GM23338 (cell line): ENCODE data around the gene PRELP.

ENCODE experiments used
- CREB1 ChIP-seq: fragments of 250-450 bp; sonication (Bioruptor Pico); IDR thresholded peaks from 2 replicates; pipeline ENCODE4 v1.5.0; 2020; ENCODE audit warnings: low read depth, mild to moderate bottlenecking, moderate library complexity
- EZH2 ChIP-seq: fragments of 200-600 bp; sonication (generic); IDR thresholded peaks from one replicate; pipeline ENCODE4 v1.8.0; 2017; ENCODE audit warnings: antibody characterized with exemption, mild to moderate bottlenecking, low read depth; ENCODE audit not compliant: unreplicated experiment
- EZH2phosphoT487 ChIP-seq: fragments of 200-600 bp; sonication (generic); IDR thresholded peaks from one replicate; pipeline ENCODE4 v1.8.1; 2018; ENCODE audit warnings: antibody characterized with exemption; ENCODE audit not compliant: unreplicated experiment
- POLR2AphosphoS5 ChIP-seq: IDR thresholded peaks from 2 replicates; pipeline ENCODE4 v1.6.1; 2016; ENCODE audit warnings: antibody characterized with exemption, low read depth
- STAT1 ChIP-seq: IDR thresholded peaks from one replicate; pipeline ENCODE4 v1.6.1; 2016; ENCODE audit warnings: antibody characterized with exemption; ENCODE audit not compliant: unreplicated experiment
- ZNF114 ChIP-seq: fragments of 250-450 bp; sonication (Bioruptor Pico); IDR thresholded peaks from 2 replicates; pipeline ENCODE4 v1.5.0; 2020; ENCODE audit warnings: mild to moderate bottlenecking, moderate library complexity
- ZNF331 ChIP-seq: fragments of 250-450 bp; sonication (Bioruptor Pico); IDR thresholded peaks from 2 replicates; pipeline ENCODE4 v1.5.0; 2020; ENCODE audit warnings: low read depth, mild to moderate bottlenecking, moderate library complexity
- TF ChIP-seq, protein P1 (sequence below), 2 experiments: fragments of 200-600 bp in 1 of 2; sonication (generic) in 1 of 2; conservative IDR thresholded peaks; 2 replicates each; pipeline versions ENCODE4 v1.5.1 to v1.6.1; 2016 to 2017; ENCODE audit warnings: antibody characterized with exemption in 2 of 2, low read depth in 2 of 2, mild to moderate bottlenecking in 2 of 2, moderate library complexity in 1 of 2
- TF ChIP-seq, protein P2 (sequence below): IDR thresholded peaks from one replicate; pipeline ENCODE4 v1.6.1; 2018; ENCODE audit warnings: antibody characterized with exemption; ENCODE audit not compliant: unreplicated experiment
- TF ChIP-seq, protein P3 (sequence below): IDR thresholded peaks from 2 replicates; pipeline ENCODE4 v1.6.1; 2016; ENCODE audit warnings: antibody characterized with exemption
- TF ChIP-seq, protein P4 (sequence below): fragments of 250-450 bp; sonication (Bioruptor Pico); IDR thresholded peaks from 2 replicates; pipeline ENCODE4 v1.5.0; 2020; ENCODE audit warnings: mild to moderate bottlenecking, moderate library complexity

DNA sequence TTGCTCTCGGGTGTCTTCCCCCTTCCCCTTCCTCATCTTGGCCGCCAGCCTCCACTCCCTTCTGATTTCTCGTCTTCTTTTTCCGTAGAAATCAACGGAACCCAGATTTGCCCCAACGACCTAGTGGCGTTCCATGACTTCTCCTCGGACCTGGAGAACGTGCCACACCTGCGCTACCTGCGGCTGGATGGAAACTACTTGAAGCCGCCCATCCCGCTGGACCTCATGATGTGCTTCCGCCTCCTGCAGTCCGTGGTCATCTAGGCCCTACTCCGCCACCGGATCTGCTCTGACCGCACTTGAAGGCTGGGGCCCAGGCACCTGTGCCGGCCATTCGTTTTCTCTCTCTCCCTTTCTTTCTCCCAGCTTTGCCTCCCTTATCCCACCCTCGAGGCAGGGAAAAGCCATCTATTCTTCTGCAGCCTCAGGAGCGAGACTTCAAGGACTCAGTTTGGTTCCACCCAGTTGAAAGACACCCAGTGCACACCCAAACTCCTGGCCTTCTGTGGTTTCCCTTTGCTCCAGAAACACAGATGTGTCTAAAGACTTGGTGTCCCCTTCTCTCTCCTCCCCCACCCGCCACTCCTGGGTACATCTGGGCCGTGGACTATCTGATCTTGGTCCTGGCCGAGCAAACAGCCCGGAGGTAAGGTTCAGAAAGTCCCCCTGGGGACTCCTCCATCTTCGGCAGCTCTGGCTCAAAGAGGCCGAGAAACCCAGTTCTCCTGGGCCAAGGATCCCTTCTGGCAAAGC is 11.2 kb downstream of the PRELP start:
- TF ChIP-seq EZH2phosphoT487: no peak
- TF ChIP-seq, protein P1, sequence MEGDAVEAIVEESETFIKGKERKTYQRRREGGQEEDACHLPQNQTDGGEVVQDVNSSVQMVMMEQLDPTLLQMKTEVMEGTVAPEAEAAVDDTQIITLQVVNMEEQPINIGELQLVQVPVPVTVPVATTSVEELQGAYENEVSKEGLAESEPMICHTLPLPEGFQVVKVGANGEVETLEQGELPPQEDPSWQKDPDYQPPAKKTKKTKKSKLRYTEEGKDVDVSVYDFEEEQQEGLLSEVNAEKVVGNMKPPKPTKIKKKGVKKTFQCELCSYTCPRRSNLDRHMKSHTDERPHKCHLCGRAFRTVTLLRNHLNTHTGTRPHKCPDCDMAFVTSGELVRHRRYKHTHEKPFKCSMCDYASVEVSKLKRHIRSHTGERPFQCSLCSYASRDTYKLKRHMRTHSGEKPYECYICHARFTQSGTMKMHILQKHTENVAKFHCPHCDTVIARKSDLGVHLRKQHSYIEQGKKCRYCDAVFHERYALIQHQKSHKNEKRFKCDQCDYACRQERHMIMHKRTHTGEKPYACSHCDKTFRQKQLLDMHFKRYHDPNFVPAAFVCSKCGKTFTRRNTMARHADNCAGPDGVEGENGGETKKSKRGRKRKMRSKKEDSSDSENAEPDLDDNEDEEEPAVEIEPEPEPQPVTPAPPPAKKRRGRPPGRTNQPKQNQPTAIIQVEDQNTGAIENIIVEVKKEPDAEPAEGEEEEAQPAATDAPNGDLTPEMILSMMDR (conservative IDR thresholded peaks at IDR 0.05; ENCODE audit: low read depth in 2 of 2): 0 out of 4 replicates have a peak, but pooled peaks of 1 of the 2 experiments have one; percentile 4
- no peak for TF ChIP-seq POLR2AphosphoS5
- TF ChIP-seq, protein P2, sequence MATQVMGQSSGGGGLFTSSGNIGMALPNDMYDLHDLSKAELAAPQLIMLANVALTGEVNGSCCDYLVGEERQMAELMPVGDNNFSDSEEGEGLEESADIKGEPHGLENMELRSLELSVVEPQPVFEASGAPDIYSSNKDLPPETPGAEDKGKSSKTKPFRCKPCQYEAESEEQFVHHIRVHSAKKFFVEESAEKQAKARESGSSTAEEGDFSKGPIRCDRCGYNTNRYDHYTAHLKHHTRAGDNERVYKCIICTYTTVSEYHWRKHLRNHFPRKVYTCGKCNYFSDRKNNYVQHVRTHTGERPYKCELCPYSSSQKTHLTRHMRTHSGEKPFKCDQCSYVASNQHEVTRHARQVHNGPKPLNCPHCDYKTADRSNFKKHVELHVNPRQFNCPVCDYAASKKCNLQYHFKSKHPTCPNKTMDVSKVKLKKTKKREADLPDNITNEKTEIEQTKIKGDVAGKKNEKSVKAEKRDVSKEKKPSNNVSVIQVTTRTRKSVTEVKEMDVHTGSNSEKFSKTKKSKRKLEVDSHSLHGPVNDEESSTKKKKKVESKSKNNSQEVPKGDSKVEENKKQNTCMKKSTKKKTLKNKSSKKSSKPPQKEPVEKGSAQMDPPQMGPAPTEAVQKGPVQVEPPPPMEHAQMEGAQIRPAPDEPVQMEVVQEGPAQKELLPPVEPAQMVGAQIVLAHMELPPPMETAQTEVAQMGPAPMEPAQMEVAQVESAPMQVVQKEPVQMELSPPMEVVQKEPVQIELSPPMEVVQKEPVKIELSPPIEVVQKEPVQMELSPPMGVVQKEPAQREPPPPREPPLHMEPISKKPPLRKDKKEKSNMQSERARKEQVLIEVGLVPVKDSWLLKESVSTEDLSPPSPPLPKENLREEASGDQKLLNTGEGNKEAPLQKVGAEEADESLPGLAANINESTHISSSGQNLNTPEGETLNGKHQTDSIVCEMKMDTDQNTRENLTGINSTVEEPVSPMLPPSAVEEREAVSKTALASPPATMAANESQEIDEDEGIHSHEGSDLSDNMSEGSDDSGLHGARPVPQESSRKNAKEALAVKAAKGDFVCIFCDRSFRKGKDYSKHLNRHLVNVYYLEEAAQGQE: no peak
- no peak for TF ChIP-seq EZH2
- TF ChIP-seq, protein P3, sequence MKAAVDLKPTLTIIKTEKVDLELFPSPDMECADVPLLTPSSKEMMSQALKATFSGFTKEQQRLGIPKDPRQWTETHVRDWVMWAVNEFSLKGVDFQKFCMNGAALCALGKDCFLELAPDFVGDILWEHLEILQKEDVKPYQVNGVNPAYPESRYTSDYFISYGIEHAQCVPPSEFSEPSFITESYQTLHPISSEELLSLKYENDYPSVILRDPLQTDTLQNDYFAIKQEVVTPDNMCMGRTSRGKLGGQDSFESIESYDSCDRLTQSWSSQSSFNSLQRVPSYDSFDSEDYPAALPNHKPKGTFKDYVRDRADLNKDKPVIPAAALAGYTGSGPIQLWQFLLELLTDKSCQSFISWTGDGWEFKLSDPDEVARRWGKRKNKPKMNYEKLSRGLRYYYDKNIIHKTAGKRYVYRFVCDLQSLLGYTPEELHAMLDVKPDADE: no peak
- no peak for TF ChIP-seq CREB1 (CRISPR knock-in tag)
- TF ChIP-seq STAT1: no peak
- TF ChIP-seq, protein P4, sequence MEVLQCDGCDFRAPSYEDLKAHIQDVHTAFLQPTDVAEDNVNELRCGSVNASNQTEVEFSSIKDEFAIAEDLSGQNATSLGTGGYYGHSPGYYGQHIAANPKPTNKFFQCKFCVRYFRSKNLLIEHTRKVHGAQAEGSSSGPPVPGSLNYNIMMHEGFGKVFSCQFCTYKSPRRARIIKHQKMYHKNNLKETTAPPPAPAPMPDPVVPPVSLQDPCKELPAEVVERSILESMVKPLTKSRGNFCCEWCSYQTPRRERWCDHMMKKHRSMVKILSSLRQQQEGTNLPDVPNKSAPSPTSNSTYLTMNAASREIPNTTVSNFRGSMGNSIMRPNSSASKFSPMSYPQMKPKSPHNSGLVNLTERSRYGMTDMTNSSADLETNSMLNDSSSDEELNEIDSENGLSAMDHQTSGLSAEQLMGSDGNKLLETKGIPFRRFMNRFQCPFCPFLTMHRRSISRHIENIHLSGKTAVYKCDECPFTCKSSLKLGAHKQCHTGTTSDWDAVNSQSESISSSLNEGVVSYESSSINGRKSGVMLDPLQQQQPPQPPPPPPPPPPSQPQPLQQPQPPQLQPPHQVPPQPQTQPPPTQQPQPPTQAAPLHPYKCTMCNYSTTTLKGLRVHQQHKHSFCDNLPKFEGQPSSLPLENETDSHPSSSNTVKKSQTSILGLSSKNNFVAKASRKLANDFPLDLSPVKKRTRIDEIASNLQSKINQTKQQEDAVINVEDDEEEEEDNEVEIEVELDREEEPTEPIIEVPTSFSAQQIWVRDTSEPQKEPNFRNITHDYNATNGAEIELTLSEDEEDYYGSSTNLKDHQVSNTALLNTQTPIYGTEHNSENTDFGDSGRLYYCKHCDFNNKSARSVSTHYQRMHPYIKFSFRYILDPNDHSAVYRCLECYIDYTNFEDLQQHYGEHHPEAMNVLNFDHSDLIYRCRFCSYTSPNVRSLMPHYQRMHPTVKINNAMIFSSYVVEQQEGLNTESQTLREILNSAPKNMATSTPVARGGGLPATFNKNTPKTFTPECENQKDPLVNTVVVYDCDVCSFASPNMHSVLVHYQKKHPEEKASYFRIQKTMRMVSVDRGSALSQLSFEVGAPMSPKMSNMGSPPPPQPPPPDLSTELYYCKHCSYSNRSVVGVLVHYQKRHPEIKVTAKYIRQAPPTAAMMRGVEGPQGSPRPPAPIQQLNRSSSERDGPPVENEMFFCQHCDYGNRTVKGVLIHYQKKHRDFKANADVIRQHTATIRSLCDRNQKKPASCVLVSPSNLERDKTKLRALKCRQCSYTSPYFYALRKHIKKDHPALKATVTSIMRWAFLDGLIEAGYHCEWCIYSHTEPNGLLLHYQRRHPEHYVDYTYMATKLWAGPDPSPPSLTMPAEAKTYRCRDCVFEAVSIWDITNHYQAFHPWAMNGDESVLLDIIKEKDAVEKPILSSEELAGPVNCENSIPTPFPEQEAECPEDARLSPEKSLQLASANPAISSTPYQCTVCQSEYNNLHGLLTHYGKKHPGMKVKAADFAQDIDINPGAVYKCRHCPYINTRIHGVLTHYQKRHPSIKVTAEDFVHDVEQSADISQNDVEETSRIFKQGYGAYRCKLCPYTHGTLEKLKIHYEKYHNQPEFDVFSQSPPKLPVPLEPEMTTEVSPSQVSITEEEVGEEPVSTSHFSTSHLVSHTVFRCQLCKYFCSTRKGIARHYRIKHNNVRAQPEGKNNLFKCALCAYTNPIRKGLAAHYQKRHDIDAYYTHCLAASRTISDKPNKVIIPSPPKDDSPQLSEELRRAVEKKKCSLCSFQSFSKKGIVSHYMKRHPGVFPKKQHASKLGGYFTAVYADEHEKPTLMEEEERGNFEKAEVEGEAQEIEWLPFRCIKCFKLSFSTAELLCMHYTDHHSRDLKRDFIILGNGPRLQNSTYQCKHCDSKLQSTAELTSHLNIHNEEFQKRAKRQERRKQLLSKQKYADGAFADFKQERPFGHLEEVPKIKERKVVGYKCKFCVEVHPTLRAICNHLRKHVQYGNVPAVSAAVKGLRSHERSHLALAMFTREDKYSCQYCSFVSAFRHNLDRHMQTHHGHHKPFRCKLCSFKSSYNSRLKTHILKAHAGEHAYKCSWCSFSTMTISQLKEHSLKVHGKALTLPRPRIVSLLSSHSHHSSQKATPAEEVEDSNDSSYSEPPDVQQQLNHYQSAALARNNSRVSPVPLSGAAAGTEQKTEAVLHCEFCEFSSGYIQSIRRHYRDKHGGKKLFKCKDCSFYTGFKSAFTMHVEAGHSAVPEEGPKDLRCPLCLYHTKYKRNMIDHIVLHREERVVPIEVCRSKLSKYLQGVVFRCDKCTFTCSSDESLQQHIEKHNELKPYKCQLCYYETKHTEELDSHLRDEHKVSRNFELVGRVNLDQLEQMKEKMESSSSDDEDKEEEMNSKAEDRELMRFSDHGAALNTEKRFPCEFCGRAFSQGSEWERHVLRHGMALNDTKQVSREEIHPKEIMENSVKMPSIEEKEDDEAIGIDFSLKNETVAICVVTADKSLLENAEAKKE: no peak
- TF ChIP-seq ZNF114 (CRISPR knock-in tag): no peak
- TF ChIP-seq ZNF331 (CRISPR knock-in tag): no peak
